ENCODE data around the gene IL4I1.

Gene IL4I1

GRCh38 chr19:49876422-49877019 is 20.2 kb downstream of the IL4I1 start:
- Histone ChIP-seq H3K27me3 (ENCODE audit: control insufficient read depth, low read length) (no peaks in the 10 kb centered on the region), H3K4me3 (ENCODE audit: low read length) (peak overlapping the region; percentile 90), H3K9me2 (replicated peaks; ENCODE audit: control insufficient read depth, low read length) (no peaks in the 10 kb centered on the region), H4K20me1 (ENCODE audit: control insufficient read depth, insufficient read depth, low read depth, low read length) (no peaks in the 10 kb centered on the region), H3K36me3 (ENCODE audit: control insufficient read depth, low read length) (peaks cover 9% of the 10 kb centered on the region), H3F3A (ENCODE audit: control insufficient read depth, insufficient read depth) (no peaks in the 10 kb centered on the region), H3K4me1 (ENCODE audit: control insufficient read depth, low read length) (peaks cover 22% of the 10 kb centered on the region), H3K9me3 (ENCODE audit: control insufficient read depth, insufficient read depth, low read length) (no peaks in the 10 kb centered on the region), H3K4me2 (ENCODE audit: low read length) (peak overlapping the region; percentile 96), H3K79me2 (ENCODE audit: control insufficient read depth, low read length) (peaks cover 23% of the 10 kb centered on the region), H3K27ac (ENCODE audit: low read depth, low read length) (peak overlapping the region; percentile 79)
- TF ChIP-seq CTCF (IDR thresholded peaks at IDR 0.05; ENCODE audit: low read depth, low read length, poor library complexity, severe bottlenecking), result no peak
- no peak for TF ChIP-seq EZH2phosphoT487 (IDR thresholded peaks at IDR 0.05; ENCODE audit: borderline replicate concordance, low read length)

- H3K4me3 ChIP-seq (ENCODE audit: low read length), result peak overlapping the region; percentile 90
- no peaks in the 10 kb centered on the region for H4K20me1 ChIP-seq (ENCODE audit: control insufficient read depth, insufficient read depth, low read depth, low read length)
- H3K27me3 ChIP-seq (ENCODE audit: control insufficient read depth, low read length), result no peaks in the 10 kb centered on the region
- peaks cover 14% of the 10 kb centered on the region for H3K36me3 ChIP-seq (ENCODE audit: control insufficient read depth, low read length)
- H3K27ac ChIP-seq (ENCODE audit: low read depth, low read length), result peak overlapping the region; percentile 79
- H3K9me2 ChIP-seq (replicated peaks; ENCODE audit: control insufficient read depth, low read length), result no peaks in the 10 kb centered on the region
- H3K79me2 ChIP-seq (ENCODE audit: control insufficient read depth, low read length), result peaks cover 24% of the 10 kb centered on the region
- H3K4me1 ChIP-seq (ENCODE audit: control insufficient read depth, low read length), result peaks cover 22% of the 10 kb centered on the region
- no peaks in the 10 kb centered on the region for H3K9me3 ChIP-seq (ENCODE audit: control insufficient read depth, insufficient read depth, low read length)
- no peaks in the 10 kb centered on the region for H3F3A ChIP-seq (ENCODE audit: control insufficient read depth, insufficient read depth)
- no peak for TF ChIP-seq CTCF (IDR thresholded peaks at IDR 0.05; ENCODE audit: low read depth, low read length, poor library complexity, severe bottlenecking)
- no peak for TF ChIP-seq EZH2phosphoT487 (IDR thresholded peaks at IDR 0.05; ENCODE audit: borderline replicate concordance, low read length)
- peak overlapping the region; percentile 96 for H3K4me2 ChIP-seq (ENCODE audit: low read length)
These were observed 20.7 kb downstream of the IL4I1 start for GRCh38 chr19:49875857-49876421.

- Histone ChIP-seq H3K9me3 (ENCODE audit: control insufficient read depth, insufficient read depth, low read length) (no peaks in the 10 kb centered on the region), H3K4me2 (ENCODE audit: low read length) (peak overlapping the region; percentile 96), H3K79me2 (ENCODE audit: control insufficient read depth, low read length) (peaks cover 32% of the 10 kb centered on the region), H3F3A (ENCODE audit: control insufficient read depth, insufficient read depth) (no peaks in the 10 kb centered on the region), H4K20me1 (ENCODE audit: control insufficient read depth, insufficient read depth, low read depth, low read length) (no peaks in the 10 kb centered on the region), H3K27me3 (ENCODE audit: control insufficient read depth, low read length) (no peaks in the 10 kb centered on the region), H3K36me3 (ENCODE audit: control insufficient read depth, low read length) (peaks cover 10% of the 10 kb centered on the region), H3K4me3 (ENCODE audit: low read length) (peak overlapping the region; percentile 90), H3K27ac (ENCODE audit: low read depth, low read length) (no peak overlapping the region), H3K9me2 (replicated peaks; ENCODE audit: control insufficient read depth, low read length) (no peaks in the 10 kb centered on the region), H3K4me1 (ENCODE audit: control insufficient read depth, low read length) (peaks cover 30% of the 10 kb centered on the region)
- TF ChIP-seq EZH2phosphoT487 (IDR thresholded peaks at IDR 0.05; ENCODE audit: borderline replicate concordance, low read length) (no peak), CTCF (IDR thresholded peaks at IDR 0.05; ENCODE audit: low read depth, low read length, poor library complexity, severe bottlenecking) (no peak)
These were observed 21.5 kb downstream of the IL4I1 start for GRCh38 chr19:49875177-49875576.
